Activated CD4-positive, CD25-positive, alpha-beta regulatory T cell treated with anti-CD3 and anti-CD28 coated beads, Interleukin-2, amount 50 U/mL, for 24 hours (primary cell): Measurements from ENCODE around the gene MTRF1.
"Not testable (repeated sequence)": the region's sequence is repeated elsewhere in the genome, so short reads cannot be mapped to it uniquely, and the experiment has no call there.

ENCODE experiments used
- ATAC-seq, 2 donors: fragments of 150-1000 bp; cut with Tn5 transposase; one replicate each; pipeline ENCODE4 v1.10.0; 2021; ENCODE audit warnings: mild to moderate bottlenecking in 1 of 2, moderate library complexity in 1 of 2

The MTRF1 gene

DNA sequence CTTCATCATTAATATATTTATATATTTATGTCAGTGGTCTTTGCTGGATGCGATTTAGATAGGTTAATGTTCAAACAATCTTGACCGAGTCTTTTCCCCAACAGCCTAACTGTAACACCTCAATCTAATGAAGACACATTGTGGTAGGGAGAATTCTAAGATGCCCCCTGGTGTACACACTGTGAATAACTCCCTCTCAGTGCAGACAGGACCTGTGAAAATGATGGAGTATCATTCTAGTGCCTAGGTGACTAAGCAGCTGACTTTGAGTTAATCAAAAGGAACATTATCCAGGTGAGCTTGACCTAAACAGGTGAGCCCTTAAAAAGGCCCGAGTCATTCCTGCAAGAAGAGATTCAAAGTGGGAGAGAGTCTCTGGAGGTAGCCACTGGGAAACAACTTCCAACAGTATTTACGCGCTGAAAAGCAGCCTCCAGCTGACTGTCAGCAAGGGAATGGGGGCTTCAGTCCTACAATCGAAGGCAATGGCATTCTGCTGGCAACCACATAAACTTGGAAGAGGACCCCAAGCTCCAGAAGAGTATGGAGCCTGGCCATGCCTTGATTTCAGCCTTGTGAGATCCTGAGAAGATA lies 41.0 kb downstream of the MTRF1 start:
- ATAC-seq, result peak; percentile 79 to 88

DNA sequence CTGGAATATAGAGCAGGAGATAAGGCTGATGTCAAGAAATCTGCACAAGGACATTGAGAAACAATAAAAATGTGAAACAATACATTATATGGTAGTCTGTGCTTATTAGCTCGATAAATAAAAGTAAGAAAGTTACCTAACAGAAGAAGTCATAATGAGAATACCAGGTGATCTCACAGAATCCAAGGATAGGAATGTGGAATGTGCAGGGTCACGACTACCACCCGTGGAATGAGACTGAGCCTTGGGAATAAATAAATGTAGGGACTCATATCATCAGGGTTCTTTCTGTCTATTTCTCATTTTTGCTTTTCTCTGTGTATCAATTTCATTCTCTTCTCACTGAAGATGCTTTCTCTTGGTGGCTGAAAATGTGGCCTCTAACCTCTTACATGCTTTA lies 43.0 kb downstream of the MTRF1 start:
- no peak for ATAC-seq

DNA sequence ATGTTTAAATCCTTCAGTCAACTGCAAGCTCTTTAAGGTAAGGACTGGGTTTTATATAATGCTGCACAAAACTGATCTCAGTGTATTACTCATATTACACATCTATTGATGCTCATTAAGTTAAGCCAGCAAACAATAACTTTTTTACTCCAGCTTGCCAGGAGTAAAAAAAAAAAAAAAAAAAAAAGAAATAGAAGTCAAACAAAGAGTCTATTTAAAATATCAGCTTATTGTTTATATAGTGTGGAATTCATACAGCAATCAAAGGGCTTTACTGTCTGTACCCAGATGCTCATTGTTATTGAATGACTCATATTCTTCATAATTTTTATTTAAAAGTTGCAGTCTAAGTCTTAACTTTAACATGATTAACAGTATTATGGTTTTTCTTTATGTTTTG lies 47.2 kb downstream of the MTRF1 start:
- ATAC-seq, result no peak

DNA sequence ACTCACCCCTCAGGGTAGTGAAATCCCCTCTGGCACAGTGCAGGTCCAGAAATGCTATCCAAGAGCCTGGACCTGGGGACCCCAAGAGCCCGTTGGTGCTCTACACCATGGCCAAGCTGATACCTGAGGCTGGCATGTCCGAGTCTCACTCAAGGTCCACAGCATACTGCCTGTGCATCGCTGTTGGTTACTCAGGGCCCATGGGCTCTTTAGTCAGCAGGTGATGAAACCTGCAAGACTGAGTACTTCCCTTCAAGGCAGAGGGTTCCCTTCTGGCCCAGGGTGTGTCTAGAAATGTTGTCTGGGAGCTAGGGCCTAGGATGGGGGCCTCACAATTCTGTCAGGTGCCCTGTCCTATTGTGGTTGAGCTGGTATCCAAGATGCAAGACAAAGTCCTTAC lies 49.5 kb downstream of the MTRF1 start:
- no peak for ATAC-seq

DNA sequence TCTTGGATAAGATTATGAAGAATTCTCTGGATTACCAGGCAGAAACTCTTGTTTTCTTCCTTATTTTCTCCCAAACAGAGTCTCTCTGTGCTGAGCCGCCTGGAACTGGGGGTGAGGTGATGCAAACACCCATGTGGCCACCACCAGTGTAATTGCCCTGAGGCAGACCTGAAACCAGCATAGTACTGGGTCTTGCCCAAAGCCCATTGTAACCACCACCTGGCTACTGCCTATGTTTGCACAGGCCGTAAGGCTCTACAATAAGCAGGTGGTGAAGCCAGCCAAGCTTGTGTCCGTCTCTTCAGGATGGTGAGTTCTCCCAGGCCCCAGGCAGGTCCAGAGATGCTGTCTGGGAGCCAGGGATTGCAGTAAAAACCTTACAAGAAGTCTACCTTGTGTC lies 50.1 kb downstream of the MTRF1 start:
- no peak for ATAC-seq

DNA sequence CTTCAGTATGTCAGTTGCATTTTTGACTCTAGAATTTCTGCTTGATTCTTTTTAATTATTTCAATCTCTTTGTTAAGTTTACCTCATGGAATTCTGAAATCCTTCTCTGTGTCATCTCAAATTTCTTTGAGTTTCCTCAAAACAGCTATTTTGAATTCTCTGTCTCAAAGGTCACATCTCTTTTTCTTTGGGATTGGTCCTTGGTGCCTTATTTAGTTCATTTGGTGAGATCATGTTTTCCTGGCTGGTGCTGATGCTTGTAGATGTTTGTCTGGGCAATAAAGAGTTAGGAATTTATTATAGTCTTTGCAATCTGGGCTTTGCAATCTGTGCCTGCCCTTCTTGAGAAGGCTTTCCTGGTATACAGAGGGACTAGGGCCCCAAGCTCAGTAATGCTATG lies 50.5 kb downstream of the MTRF1 start:
- ATAC-seq, result no peak

DNA sequence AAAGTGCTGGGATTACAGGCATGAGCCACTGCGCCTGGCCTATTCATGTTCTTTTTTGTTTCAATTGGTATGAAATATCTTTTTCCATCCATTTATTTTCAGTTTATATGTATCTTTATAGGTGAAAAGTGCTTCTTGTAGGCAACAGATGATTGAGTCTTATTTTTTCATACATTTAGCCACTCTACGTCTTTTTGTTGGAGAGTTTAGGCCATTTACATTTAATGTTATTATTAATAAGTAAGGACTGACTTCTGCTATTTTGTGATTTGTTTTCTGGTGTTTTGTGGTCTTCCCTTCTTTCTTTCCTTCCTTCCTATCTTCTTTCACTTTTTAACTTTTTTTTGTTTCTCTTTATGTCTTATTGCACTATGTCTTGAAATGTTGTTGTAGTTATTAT lies 52.3 kb downstream of the MTRF1 start:
- no peak for ATAC-seq

DNA sequence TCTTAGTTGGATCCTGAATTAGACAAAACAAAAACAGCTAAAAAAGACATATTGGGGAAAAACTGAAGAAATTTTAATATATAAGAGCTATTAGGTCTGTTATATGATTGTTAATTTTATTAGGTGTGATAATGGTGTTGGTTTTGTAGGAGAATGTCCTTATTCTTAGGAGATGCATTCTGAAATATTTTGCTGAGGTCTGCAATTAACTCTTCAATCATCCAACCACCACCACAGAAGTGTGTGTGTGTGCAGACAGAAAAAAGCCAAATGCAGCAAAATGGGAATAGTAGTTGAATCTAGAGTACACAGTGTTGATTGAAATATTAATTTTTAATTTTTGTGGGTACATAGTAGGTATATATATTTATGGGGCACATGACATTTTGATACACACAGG lies 56.9 kb downstream of the MTRF1 start:
- ATAC-seq, result no peak

DNA sequence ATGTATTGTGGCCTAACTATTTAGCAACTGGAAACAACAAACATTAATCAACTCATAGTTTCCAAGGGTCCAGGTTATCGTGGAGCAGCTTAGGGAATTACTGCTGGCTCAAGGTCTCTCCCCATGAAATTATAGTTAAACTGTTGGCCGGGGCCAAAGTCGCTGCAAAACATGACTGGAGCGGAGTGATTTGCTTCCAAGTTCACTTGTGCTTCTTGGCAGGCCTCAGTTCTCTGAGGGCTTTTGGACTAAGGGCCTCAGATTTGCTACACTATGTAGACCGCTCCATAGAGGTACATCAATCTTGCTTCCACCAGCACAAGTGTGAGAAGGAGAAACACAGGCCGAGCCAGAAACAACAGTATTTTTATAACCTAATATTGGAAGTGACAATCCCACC lies 59.6 kb downstream of the MTRF1 start:
- no peak for ATAC-seq

DNA sequence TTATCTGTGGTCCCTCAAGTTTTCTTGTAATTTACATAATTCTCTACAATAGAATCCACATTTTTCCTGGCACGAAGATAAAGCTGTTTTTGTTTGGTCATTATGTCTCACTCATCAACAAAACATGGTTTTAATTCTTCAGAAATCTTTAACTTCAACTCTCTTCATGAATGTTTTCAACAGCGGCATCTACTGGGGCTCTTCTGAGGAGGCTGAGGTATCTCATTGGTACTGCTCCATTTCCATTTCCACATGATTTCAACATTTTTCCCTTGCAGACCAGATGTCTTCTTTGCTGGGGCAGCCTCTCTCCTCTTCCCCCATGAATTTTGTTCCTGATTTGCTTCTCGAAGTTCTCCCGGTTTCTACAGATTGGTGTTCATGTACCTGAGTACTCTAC lies 63.2 kb downstream of the MTRF1 start:
- no peak for ATAC-seq

DNA sequence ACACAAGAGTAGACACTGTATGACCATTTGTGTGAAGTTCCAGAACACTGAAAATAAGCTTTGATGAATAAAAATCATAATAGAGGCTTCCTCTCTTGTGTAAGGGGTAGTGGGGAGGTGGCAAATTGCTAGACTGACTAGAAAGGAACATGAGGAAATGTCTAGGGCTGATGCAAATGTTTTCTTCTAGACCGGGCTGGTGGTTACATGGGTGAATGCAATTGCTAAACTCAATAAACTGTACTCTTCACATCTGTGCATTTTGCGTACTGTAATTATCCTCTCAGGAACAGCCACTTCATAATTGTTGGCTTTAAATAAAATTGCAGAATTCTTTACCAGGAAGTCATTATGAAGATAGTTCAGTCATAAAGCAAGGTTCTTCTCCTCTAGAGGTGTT lies 63.9 kb downstream of the MTRF1 start:
- ATAC-seq, result peak; percentile 44 to 46

DNA sequence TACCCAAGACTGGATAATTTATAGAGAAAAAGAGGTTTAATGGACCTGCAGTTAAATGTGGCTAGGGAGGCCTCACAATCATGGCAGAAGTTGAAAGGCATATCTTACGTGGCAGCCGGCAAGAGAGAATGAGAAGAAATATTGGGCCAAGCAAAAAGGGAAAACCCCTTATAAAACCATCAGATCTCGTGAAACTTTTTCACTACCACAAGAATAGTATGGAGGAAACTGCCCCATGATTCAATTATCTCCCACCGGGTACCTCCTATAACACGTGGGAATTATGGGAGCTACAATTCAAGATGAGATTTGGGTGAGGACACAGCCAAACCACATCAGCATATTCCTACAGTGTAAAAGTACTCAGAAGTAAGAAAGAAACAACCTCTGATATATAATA lies 64.3 kb downstream of the MTRF1 start:
- ATAC-seq, result no peak

DNA sequence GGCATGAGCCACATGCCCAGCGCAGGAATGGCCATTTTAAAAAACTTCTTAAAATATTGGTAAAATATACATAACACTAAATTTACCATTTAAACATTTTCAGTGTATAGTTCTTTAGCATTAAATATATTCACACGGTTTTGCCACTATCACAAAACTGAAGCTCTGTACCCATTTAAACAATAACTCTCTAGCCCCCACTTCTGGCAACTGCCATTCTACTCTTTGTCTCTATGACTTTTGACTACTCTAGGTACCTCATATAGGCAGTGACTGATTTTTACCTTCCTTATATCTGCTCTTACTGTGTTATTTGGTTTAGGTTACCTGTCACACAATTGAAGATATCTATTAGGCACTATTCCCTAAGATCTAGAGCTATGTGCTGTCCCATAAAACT lies 66.8 kb downstream of the MTRF1 start:
- ATAC-seq, result no peak

DNA sequence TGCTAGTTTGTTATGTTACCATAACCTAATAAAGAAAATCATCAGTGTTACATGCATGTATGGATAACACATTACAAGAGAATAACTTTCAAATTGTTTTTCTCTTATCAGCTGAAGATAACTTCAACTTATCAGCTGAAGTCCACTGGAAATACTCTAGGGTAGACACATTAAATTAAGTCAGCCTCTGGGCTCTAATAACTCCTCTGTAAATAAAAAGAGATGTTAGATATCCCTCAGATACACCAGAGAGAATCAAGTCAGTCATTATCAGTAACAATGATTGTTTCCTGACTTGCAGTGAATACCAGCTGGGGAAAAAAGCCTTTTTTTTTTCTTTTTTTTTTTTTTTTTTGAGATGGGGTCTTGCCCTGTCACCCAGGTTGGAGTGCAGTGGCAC lies 67.4 kb downstream of the MTRF1 start:
- ATAC-seq, result no peak

DNA sequence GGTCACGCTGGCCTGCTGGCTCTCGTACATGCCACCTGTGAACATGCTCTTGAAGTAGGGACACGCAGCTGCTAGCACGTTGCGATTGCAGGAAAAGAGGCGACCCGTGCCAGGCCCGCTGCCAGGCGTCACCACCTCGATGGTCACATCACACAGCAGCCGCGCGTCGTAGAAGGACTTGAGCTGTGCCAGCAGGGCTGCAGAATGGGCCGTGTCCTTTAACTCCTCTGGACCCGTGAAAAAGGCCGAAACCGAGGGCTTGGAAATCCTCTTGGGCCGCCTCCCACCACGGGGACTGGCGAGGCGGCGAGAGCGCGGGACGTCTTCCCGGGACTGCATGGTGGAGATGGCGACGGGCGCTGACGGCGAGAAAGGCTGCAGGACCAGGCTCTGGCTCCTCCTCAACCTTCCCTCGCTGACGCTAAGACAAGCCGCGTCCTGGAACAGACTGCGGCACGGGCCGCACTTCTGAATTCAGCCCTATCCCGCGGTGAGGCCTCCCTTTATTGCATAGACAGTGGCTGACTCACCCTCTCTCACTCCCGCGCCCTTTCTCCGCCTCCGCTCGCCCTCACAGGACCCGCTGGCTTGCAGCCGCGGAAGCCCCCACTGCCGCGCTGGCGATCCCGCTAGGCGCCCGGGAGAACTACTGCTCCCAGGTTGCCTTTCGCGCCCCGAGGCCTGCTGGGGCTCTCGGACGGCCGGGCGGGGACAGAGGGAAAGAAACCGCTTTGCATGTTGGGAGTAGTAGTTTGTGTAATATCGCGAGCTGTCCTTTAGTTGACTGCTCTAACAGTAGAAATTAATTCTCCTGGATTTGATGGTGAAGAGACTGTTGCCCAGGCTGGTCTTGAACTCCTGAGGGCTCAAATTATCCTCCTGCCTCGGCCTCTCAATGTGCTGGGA lies 69.2 kb downstream of the MTRF1 start, which contains the start of gene KBTBD7:
Gene KBTBD7, minus strand, starts transcription at position 651 of the 906 bp plus-strand sequence. Its CDS starts 312 bp downstream, at position 339.
- peak; percentile 97 for ATAC-seq

DNA sequence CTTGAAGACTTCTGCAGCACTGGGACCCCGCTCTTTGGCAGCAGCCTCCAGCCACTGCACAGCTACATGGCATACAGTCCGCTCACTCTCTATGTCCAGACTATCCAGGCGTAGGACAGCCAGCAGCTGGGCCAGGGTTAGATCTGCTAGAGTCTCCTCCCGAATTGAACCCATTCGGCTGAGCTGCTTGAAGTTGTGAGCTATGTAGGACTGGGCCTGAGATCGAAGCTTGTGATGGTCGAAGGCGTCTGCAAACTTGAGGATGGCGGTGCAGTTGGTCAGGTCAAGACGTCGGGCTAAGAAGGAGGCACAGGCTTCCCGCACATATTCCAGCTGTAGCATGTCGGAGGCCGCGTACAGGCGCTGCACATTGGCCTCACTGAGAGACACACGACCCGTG lies 69.9 kb downstream of the MTRF1 start:
- ATAC-seq, result no peak

DNA sequence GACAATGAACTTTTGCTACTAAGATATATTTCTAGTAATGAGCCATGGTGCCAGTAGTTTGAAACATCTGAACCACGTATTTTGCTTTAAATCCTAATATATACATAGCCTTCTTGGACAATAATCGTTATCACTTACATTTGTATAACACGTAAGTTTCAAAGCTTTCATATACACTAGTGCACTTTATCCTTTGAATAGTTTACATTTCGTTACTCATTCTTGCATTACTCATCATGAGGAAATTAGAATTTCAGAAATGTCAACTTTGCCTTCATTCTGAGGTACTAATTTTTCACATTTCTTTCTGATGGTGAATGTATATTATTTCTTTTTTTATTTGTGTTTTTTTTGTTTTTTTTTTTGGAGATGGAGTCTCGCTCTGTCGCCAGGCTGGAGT lies 74.8 kb downstream of the MTRF1 start:
- ATAC-seq, result no peak

DNA sequence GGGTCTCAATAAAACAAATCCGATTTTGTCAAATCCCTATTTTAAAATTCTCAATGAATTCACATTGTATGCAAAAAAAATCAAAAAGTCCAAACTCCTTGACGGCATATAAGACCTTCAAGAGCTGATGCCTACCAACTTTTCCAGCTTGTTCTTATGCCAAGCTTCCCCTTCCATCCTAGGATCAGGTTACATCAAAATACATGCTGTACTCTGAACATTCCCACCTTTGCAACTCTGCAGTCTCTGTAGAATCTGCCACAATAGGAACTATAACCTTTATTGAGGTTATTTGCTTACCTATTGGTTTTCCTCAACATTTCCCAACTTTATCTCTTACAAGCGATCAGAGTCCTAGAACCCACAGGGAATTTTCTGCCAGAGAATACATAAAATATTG lies 76.9 kb downstream of the MTRF1 start:
- ATAC-seq, result no peak

DNA sequence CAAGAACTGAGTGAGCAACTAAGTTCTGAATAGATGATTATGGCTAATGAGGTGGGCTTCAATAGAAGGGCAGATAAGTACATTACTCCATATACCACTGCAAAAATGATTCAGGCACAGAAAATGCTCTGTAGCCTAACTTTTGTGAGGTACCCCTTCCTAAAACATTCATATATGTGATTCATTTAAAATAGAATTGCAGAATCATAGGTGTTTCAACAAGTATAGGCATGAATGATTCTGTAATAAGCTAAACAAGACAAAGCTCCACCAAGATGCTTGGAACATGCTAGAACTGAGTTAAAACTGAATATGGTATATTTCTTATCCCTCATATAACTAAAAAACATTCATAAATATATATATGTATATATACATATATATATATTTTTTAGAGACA lies 81.1 kb downstream of the MTRF1 start:
- no peak for ATAC-seq

DNA sequence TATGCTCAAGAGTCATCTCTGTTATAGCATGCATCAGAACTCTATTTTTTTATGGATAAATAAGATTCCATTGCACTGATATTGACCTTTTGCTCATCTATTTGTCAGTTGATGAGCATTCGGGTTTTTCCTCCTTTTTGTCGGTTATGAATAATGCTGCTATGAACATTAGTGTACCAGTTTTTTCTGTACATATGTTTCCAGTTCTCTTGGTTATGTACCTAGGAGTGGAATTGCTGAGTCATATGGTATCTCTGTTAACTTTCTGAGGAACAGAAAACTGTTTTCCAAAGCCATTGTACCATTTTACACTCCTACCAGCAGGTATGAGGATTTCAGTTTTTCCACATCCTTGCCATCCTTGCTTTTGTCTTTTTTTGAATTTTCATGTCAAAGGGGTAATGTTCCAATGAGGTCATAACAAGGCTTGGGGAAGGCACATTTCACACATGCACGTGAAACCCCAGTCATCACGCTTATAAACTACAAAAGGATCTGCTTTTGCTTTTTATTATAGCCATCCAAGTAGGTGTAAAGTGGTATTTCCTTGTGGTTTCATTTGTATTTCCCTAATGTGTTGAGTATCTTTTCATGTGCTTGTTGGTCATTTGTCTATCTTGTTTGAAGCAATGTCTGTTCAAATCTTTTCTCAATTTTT lies 83.7 kb downstream of the MTRF1 start:
- peak; percentile 35 to 60 for ATAC-seq

DNA sequence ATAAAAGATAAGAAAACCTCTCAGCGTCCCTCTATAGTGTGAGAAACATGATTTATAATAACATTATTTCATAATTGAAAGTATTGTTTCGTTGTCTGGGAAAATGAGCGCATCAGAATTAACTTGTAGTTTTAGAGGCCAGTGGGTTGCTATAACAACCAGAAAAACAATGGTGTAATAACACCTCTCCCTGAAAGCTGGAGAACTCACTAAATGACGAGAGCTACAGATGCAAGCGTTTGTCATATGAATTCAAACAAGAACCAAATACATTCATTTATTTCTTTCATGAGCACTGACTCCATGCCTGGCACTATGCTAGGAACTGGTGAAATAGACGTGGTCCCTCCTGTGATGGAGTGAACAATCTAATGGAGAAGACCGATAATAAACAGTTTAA lies 85.3 kb downstream of the MTRF1 start:
- ATAC-seq, result peak in 1 of 2 donors; percentile 41

DNA sequence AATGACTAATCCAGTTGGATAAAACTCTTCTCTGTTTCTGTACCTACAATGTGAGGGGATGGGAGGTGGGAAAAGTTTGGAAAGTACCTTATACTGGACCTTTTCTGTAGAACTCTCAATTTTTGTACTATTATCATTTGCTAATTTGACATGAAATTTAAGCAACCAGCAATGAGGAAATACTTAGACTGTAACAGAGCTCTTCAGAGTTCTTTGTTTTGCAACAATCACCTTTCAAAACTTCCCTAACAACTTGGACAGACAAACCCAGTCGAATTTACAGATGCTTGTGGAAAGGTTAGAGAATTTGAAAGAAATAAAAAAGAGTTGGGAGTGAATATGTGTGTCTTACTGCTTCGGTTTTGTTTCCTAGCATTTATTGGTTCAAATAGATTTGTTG lies 85.8 kb downstream of the MTRF1 start:
- ATAC-seq, result no peak

DNA sequence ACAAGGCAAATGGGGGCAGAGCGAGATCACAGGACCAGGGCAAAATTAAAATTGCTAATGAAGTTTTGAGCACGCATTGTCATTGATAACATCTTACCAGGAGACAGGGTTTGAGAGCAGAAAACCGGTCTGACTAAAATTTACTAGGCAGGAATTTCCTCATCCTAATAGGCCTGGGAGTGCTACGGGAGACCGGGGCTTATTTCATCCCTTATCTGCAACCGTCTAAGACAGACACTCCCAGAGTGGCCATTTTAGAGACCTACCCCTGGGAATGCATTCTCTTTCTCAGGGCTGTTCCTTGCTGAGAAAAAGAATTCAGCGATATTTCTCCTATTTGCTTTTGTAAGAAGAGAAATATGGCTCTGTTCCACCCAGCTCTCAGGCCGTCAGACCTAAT lies 87.8 kb downstream of the MTRF1 start:
- not testable (repeated sequence) for ATAC-seq
